ENCODE measurements around the gene TNIP2.
A peak's percentile ranks its signal among the peaks of the same experiment; 100 is the strongest.

Gene TNIP2

DNA sequence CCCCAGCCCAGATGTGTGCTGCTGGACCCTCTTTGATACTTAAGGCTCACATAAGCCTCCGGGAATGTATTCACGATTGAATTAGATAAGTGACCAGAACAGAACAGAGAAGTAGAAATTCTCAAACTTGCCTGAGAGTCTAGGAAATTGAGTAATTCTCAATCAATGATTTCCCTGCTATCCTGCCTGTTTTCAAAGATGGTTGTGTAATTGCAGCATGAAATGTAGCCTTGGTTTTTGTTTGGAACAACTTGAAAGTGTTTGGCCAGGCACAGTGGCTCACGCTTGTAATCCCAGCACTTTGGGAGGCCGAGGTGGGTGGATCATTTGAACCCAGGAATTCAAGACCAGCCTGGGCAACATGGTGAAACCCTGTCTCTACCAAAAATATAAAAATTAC lies 41.2 kb downstream of the TNIP2 start:
- no peak for DNase-seq

- DNase-seq, result peak in 1 of 2 donors; percentile 43
These were observed 41.9 kb downstream of the TNIP2 start for GRCh38 chr4:2714061-2714770.

GRCh38 chr4:2713337-2713736 lies 42.8 kb downstream of the TNIP2 start:
- no peak for DNase-seq

GRCh38 chr4:2712261-2712842 lies 43.8 kb downstream of the TNIP2 start:
- no peak for DNase-seq

DNA sequence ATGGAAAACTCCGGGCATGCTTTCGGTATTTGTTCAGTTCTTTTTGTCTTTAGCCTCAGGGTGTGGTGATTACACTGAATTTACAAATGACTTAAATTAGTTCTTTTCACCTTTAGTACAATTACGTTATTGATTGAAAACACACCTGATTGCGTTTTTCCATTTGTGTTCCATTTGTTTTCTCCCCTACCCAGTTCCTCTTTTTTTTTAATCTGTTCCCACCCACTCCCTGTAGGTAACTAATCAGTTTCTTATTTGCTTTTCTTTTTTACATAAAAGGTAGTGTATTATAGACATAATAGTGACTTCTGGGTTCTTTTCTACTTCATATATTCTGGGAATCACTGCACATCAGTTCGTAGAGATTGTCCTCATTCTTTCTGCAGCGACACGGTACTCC lies 53.4 kb downstream of the TNIP2 start:
- DNase-seq, result no peak

DNA sequence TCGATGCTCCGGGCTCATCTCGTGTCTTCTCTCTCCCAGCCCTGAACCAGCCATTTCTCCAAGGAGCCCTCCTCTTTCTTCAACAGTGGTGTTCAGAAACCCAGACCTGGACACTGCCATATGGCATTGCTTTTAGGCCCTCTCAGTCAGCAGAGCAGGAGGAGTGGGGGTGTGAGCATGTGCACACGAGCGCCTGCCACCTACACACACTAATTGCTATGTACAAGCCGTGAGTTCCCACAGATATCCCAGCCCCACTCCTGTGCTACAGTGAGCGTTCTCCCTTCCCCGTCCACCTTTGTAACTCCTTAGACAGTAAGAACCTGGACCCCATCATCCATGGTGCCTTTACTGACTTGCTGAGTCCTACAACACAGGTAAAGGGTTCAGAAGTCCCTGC lies 53.8 kb downstream of the TNIP2 start:
- no peak for DNase-seq

DNA sequence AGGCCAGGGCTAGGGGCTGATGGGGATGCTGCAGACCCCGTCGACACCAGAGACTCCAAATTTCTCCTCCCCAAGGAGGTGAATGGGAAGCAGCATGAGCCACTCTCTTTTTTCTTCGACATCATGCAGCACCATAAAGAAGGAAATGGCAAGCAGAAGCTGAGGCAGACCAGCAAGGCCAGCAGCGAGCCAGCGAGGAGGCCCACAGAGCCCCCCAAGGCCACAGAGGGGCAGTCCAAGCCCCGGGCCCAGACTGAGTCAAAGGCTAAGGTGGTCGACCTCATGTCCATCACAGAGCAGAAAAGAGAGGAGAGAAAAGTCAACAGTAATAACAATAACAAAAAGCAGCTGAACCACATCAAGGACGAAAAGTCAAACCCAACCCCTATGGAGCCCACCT lies 56.1 kb downstream of the TNIP2 start:
- DNase-seq, result no peak

DNA sequence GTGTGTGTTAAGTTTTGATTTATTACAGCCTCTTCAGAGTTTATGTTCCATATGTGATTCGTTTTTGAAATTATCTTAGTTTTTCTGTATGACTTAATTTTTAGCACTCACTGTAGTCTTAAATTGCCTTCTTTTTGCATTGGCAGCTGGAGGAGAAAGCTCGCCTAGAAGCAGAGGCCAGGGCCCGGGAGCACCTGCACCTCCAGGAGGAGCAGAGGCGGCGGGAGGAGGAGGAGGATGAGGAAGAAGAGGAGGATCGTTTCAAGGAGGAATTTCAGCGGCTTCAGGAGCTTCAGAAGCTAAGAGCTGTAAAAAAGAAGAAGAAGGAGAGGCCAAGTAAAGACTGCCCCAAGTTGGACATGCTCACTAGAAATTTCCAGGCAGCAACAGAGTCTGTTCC lies 56.6 kb downstream of the TNIP2 start:
- DNase-seq, result no peak

GRCh38 chr4:2698951-2699505 lies 57.1 kb downstream of the TNIP2 start:
- no peak for DNase-seq

DNA sequence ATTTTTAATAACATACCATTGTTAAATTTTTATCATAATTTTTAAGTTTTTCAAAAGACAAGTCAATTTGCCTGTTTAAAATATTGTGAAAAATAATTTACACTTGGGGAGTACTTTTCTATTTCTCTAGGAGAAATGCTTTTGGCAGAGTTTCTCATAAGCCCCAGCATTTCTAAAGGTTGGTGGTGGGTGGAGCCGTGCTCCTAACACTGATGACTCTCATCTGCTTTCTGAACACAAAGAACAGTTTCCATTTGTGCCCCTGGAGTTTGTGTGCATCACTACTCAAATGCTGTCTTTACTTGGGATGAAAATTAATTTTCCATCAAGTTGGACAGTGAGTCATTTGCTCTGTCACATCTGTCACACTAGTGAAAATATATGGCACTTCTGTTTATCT lies 57.6 kb downstream of the TNIP2 start:
- DNase-seq, result no peak

DNA sequence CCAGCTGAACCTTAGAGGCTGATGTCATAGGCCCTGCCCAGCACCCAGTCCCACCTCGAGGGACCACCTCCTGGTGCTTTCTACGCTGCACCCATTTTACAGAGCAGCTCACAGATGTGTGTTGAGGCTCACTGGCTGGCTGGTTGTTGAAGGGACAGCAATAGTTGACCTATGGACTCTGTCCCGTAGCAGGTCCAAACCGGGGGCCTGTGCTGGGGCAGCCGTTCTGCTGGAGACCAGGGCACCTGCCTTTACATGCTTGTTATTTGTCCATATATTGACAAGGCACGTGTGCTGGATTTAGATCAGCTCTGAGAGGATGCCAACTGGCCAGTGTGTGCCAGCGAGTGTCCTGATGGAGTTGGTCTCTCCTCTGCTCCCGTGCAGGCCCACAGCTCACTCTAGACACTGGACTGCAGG lies 58.1 kb downstream of the TNIP2 start:
- no peak for DNase-seq

- peak in 1 of 2 donors; percentile 72 for DNase-seq
These were observed 59.7 kb downstream of the TNIP2 start for GRCh38 chr4:2696423-2696822.

- DNase-seq, result no peak
These were observed 60.6 kb downstream of the TNIP2 start for GRCh38 chr4:2695346-2696060.

GRCh38 chr4:2694691-2695090 lies 61.4 kb downstream of the TNIP2 start:
- DNase-seq, result no peak

DNA sequence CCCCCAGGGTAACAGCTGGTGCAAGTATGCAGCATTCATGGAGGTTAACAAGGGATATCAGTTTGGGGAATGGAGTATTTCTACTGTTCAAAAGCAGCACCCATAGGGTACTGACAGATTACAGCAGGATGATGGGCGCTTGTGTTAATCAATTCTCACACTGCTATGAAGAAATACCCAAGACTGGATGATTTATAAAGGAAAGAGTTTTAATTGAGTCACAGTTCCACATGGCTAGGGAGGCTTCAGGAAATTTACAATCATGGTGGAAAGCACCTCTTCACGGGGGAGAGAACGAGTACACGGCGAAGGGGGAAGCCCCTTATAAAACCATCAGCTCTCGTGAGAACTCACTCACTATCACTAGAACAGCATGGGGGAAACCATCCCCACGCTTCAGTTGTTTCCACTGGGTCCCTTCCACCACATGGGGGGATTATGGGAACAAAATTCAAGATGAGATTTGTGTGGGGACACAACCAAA lies 64.1 kb downstream of the TNIP2 start:
- no peak for DNase-seq
